ENCODE results near the gene RGS12. TPM values are rescaled to one million over a fixed set of nuclear protein-coding genes. Genes with fewer than 3 reads are reported as not detected.

The RGS12 gene
- total RNA-seq, 1 donor, result 26.4 TPM

GRCh38 chr4:3307891-3308575 is 15.2 kb downstream of the RGS12 start:
- no peak for DNase-seq (ENCODE audit: low read depth in 2 of 3, low spot score in 2 of 3)

- no peak for DNase-seq (ENCODE audit: low read depth in 2 of 3, low spot score in 2 of 3)
Observed at GRCh38 chr4:3308691-3309090, 15.9 kb downstream of the RGS12 start.

GRCh38 chr4:3310301-3311094 is 17.7 kb downstream of the RGS12 start:
- no peak for DNase-seq (ENCODE audit: low read depth in 2 of 3, low spot score in 2 of 3)

- DNase-seq (ENCODE audit: low read depth in 2 of 3, low spot score in 2 of 3), result no peak
Observed at GRCh38 chr4:3311095-3311372, 18.2 kb downstream of the RGS12 start.

- no peak for DNase-seq (ENCODE audit: low read depth in 2 of 3, low spot score in 2 of 3)
Observed at GRCh38 chr4:3311489-3312171, 18.8 kb downstream of the RGS12 start.

- no peak for DNase-seq (ENCODE audit: low read depth in 2 of 3, low spot score in 2 of 3)
Observed at GRCh38 chr4:3312362-3312761, 19.5 kb downstream of the RGS12 start.

- no peak for DNase-seq (ENCODE audit: low read depth in 2 of 3, low spot score in 2 of 3)
Observed at GRCh38 chr4:3313139-3313538, 20.3 kb downstream of the RGS12 start.

- no peak for DNase-seq (ENCODE audit: low read depth in 2 of 3, low spot score in 2 of 3)
Observed at GRCh38 chr4:3313556-3314228, 20.9 kb downstream of the RGS12 start.

GRCh38 chr4:3314706-3315260 is 22.0 kb downstream of the RGS12 start:
- no peak for DNase-seq (ENCODE audit: low read depth in 2 of 3, low spot score in 2 of 3)

GRCh38 chr4:3315566-3315965 is 22.7 kb downstream of the RGS12 start:
- DNase-seq (ENCODE audit: low read depth in 2 of 3, low spot score in 2 of 3), result no peak

- DNase-seq (ENCODE audit: low read depth in 2 of 3, low spot score in 2 of 3), result no peak
Observed at GRCh38 chr4:3316146-3316545, 23.3 kb downstream of the RGS12 start.

GRCh38 chr4:3317011-3317655 is 24.3 kb downstream of the RGS12 start:
- no peak for DNase-seq (ENCODE audit: low read depth in 2 of 3, low spot score in 2 of 3)

GRCh38 chr4:3317656-3318211 is 24.9 kb downstream of the RGS12 start:
- no peak for DNase-seq (ENCODE audit: low read depth in 2 of 3, low spot score in 2 of 3)

- DNase-seq (ENCODE audit: low read depth in 2 of 3, low spot score in 2 of 3), result no peak
Observed at GRCh38 chr4:3318561-3319021, 25.8 kb downstream of the RGS12 start.

GRCh38 chr4:3320361-3321023 is 27.7 kb downstream of the RGS12 start:
- DNase-seq (ENCODE audit: low read depth in 2 of 3, low spot score in 2 of 3), result no peak

- DNase-seq (ENCODE audit: low read depth in 2 of 3, low spot score in 2 of 3), result no peak
Observed at GRCh38 chr4:3321295-3321889, 28.6 kb downstream of the RGS12 start.

GRCh38 chr4:3322059-3322550 is 29.3 kb downstream of the RGS12 start:
- no peak for DNase-seq (ENCODE audit: low read depth in 2 of 3, low spot score in 2 of 3)

GRCh38 chr4:3323071-3323481 is 30.3 kb downstream of the RGS12 start:
- no peak for DNase-seq (ENCODE audit: low read depth in 2 of 3, low spot score in 2 of 3)
